Cardiac atrium fibroblast (primary cell): Measurements from ENCODE around the gene NEURL1. TPM values are rescaled to one million over a fixed set of nuclear protein-coding genes. Genes with fewer than 3 reads are reported as not detected.

Experiments used
- total RNA-seq: library from RNA; depleted of rRNA; stranded (reverse); fragments of >200 nt; gene quantifications from 2 replicates; pipeline ENCODE4 v1.2.3, GENCODE V29; 2015

The NEURL1 gene, protein sequence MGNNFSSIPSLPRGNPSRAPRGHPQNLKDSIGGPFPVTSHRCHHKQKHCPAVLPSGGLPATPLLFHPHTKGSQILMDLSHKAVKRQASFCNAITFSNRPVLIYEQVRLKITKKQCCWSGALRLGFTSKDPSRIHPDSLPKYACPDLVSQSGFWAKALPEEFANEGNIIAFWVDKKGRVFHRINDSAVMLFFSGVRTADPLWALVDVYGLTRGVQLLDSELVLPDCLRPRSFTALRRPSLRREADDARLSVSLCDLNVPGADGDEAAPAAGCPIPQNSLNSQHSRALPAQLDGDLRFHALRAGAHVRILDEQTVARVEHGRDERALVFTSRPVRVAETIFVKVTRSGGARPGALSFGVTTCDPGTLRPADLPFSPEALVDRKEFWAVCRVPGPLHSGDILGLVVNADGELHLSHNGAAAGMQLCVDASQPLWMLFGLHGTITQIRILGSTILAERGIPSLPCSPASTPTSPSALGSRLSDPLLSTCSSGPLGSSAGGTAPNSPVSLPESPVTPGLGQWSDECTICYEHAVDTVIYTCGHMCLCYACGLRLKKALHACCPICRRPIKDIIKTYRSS
- total RNA-seq, result not detected in 2 replicates

DNA sequence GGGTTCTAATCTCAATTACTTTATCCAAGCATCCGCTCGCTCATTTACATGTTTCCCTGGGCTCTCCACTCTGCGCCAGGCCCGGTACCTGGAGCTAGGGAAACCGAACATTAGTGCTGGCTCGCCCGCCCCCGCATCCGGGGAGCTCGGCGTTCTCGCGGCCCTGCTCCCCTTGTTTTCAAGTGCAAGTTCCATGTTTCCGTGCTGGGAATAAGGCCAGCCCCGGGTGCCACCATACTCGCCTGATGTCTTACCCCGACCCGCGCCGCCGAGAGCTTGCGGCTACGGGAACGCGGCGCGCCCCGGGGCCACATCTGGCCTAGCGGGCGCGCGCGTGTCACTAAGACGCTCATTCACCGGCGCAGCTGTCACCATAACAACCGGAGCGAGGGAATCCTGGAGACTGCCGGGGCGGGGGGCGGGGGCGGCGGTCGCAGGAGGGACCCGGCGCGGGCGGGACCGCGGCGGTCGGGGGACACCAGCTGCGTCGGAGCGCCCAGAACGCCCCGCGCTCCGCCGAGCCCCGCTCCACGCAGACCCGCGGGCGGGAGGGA lies at the start of gene NEURL1:
NEURL1 (plus strand) TSS at position 344 of the 554 bp plus-strand sequence. CDS start 683 bp downstream, outside the sequence.

DNA sequence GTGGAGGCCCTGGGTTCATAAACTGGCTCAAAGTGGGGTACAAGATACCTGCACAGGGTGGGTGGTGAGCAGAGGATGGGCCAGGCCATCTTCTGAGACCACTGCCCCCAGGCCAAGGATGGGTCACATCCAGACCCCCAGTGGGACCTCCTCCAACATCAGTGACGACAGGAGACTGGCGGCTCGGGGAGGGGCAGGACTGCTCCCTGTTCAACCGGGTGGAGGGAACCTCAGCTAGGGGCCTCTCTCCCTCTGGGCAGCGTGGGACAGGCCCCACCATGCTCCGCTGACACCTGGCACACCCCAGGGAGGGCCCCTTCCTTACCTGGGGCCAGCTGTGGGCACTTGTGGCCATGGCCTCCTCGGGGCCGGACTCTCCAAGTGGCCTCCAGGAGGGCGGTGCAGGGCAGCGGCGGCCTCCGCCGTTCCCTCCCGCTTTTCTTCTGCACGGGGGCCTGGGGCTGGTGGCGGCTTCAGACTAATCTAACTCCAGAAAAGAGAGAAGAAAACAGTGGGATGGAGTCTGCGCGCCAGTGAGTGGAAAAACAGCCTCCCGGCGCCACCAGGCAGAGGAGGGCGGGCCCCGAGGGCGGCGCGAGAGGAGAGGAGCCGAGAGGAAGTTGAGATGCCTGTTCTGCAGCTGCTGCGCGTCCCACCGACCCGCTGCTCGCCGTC lies 41.5 kb upstream of the NEURL1 start, which contains the start of gene CALHM2:
CALHM2 (minus strand) TSS at position 540 of the 675 bp plus-strand sequence. CDS start 2,429 bp downstream, outside the sequence.

DNA sequence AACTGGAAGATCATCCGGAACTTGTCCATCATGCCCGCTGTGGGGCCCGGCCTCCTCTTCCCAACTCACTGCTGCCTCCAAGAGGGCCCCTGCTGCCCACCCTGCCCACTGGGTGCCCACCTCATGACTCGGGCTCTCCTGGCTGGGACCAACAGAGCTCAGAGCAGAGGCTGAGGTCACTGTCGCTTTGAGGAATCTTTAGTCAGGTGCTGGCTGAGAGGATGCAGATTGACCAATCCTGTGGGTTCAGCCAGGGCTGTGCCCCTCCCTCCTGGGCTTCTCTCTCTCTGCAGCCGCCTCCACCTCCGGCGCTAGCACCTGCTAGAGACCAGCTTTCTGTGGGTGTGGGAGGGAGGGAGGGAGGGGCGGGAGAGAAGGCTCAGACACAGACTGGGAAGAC lies 34.8 kb upstream of the NEURL1 start, which contains the start of gene CALHM1:
CALHM1 (minus strand) TSS at position 181 of the 400 bp plus-strand sequence; CDS start at position 32, 149 bp downstream.

DNA sequence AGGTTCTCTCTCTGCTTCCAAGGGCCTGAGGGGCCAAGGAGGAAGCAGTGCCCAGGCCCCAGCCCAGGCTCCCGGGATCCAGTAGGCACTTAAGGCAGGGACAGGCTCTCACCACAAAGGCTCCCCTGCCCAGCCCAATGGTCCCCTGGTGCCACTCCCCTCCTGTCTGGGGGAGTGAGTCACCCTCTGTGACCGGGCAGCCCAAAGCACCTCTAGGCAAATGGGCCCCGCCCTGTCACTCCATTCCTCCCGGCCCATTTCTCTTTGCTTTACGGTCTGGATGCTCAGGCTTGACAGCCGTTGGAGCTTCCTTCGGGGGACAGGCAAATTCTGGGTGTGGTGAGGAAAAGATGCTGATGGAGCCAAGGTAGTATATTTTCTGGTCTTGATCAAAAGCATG lies 14.4 kb upstream of the NEURL1 start, which contains the start of gene CALHM3:
CALHM3 (minus strand) TSS at position 106 of the 400 bp plus-strand sequence. CDS start 208 bp downstream, outside the sequence.

Other genes starting within 250 kb of the NEURL1 start
- gene RPEL1, start 247.8 kb upstream of the NEURL1 start, total RNA-seq, result under 0.01 TPM in 1 of 2 replicates, not detected in the other
- 0.36 and 0.97 TPM in 2 replicates for gene INA, start 216.6 kb upstream of the NEURL1 start, total RNA-seq
- gene PCGF6, start 142.6 kb upstream of the NEURL1 start, total RNA-seq, result 7.6 and 7.9 TPM in 2 replicates
- 1.6 and 4.5 TPM in 2 replicates for gene TAF5, start 125.7 kb upstream of the NEURL1 start, total RNA-seq
- gene ATP5MK, start 97.2 kb upstream of the NEURL1 start, total RNA-seq, result 368 and 388 TPM in 2 replicates
- gene PDCD11, start 97.1 kb upstream of the NEURL1 start, total RNA-seq, result 17.9 and 21.9 TPM in 2 replicates
- gene CALHM2, start 41.3 kb upstream of the NEURL1 start, total RNA-seq, result 71.3 and 87.0 TPM in 2 replicates
- gene CALHM1, start 34.8 kb upstream of the NEURL1 start, total RNA-seq, result not detected in 2 replicates
- not detected in 2 replicates for gene CALHM3, start 14.5 kb upstream of the NEURL1 start, total RNA-seq